Middle frontal gyrus (tissue), 1 donor: ENCODE data around the gene TNFAIP2.
"Not testable (repeated sequence)": the region's sequence is repeated elsewhere in the genome, so short reads cannot be mapped to it uniquely, and the experiment has no call there.

ENCODE experiments used
- DNase-seq: peaks from one replicate; pipeline ENCODE4 v3.0.0-alpha.2; 2015; ENCODE audit warnings: low spot score; ENCODE audit errors: extremely low spot score

TNFAIP2 gene

GRCh38 chr14:103107941-103108748 is 15.1 kb upstream of the TNFAIP2 start:
- no peak for DNase-seq

DNA sequence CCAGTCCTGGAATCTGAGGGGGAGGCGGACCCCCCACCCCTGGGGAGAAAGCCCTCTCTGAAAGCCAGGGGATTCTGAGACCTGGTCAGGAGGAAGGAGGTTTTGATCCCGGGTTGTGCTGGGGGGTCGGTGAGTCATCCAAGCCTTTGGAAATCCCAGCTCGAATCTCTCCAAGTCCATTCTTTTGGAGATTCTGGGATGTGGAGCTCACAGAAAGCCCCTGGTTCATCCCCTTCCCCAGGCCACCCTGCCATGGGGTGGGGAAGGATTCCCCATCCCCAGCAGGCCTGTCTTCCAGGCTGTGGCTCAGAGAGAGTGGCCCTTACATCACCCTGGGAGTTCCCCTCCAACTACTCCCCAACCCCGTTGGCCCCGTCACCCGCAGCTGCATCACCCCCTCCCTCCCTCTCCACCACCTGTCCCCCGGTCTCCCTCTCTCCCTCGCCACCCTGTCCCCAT is 14.5 kb upstream of the TNFAIP2 start:
- no peak for DNase-seq

- no peak for DNase-seq
These were observed 13.5 kb upstream of the TNFAIP2 start for GRCh38 chr14:103109535-103110441.

DNA sequence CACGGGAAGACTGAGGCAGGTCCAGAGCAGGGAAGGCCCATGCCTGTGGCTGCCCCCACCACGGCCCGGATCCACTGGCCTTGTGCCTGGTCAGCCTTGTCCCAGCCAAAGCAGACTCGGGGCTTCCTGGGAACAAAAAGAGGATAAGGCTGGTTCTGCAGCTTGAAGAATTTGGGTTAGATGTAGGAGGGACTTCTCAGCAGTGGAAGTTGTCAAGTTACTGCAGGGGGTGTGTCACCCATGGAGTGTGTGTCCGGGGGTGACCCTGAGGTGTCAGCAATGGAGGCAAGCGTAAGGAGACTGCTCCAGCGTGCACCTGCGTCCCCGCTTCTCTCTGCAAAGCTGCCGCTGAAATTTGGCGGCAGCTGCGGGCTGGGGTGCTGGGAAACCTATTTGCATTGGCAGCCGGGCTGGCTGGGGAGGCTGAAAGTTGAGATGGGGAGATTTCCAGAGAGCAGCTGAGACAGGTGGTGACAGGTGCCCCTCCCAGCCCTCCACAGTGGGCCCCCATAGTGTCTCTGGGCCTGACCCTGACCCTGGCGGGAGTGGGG is 12.5 kb upstream of the TNFAIP2 start:
- no peak for DNase-seq

GRCh38 chr14:103111232-103111868 is 11.9 kb upstream of the TNFAIP2 start:
- DNase-seq, result no peak

GRCh38 chr14:103112400-103113243 is 10.6 kb upstream of the TNFAIP2 start:
- no peak for DNase-seq

GRCh38 chr14:103113303-103113702 is 10.0 kb upstream of the TNFAIP2 start:
- DNase-seq, result no peak

GRCh38 chr14:103113774-103114173 is 9.5 kb upstream of the TNFAIP2 start:
- DNase-seq, result no peak

GRCh38 chr14:103115086-103115679 is 8.1 kb upstream of the TNFAIP2 start:
- DNase-seq, result not testable (repeated sequence)

DNA sequence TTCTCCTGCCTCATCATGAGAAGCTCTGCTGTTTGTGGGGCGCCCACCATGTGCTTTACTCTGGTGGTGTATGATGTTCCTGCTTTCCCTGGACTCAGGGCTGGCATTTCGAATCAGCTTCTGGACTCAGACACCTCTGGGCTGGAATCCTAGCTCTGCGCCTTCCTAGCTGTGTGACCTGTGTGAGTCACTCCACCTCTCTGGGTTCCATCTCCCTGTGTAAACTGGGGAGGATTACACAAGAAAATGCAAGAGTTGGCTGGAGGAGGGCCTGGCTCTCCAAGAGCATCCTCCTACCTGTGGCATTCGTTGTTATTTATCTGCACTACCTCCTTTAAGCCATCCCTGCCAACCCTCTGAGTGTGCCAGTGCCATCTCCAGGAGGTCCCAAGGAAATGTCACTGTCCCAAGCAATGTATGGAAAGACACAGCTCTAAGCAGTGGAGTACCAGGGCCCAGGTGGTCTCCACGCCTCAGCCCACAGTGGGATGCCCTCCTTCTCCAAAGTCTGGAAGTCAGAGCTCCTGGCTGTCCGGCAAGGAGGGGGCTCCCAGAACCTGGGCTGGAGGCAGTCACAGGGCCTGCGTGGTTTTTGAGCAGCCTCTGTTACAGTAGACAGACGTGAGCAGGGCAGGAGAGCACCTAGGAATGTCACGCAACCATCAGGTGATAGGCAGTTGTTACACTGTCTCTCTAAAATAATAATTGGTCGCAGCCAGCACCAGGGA is 7.3 kb upstream of the TNFAIP2 start:
- DNase-seq, result no peak

GRCh38 chr14:103116636-103117035 is 6.6 kb upstream of the TNFAIP2 start:
- DNase-seq, result no peak

- not testable (repeated sequence) for DNase-seq
These were observed 5.8 kb upstream of the TNFAIP2 start for GRCh38 chr14:103117499-103117898.

- DNase-seq, result no peak
These were observed 5.1 kb upstream of the TNFAIP2 start for GRCh38 chr14:103118018-103118662.

- no peak for DNase-seq
These were observed 4.4 kb upstream of the TNFAIP2 start for GRCh38 chr14:103118663-103119404.

DNA sequence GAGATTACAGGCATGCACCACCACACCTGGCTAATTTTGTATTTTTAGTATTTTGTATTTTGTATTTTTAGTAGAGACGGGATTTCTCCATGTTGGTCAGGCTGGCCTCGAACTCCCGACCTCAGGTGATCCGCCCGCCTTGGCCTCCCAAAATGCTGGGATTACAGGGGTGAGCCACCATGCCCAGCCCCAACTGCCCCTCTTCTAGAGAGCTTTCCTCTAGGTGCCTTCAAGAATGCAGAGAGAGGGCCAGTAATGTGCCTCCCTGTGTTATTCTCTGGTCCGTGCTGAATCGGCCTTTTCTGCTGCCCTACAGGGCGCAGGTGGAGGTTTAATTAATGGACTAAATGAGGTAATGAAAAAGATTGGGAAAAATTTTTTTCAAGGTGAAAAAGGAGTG is 3.7 kb upstream of the TNFAIP2 start:
- DNase-seq, result not testable (repeated sequence)

GRCh38 chr14:103121121-103121845 is 2.0 kb upstream of the TNFAIP2 start:
- DNase-seq, result no peak

- DNase-seq, result no peak
These were observed 1.2 kb upstream of the TNFAIP2 start for GRCh38 chr14:103121846-103122584.
